ENCODE data around the gene HOXC10.

The HOXC10 gene

DNA sequence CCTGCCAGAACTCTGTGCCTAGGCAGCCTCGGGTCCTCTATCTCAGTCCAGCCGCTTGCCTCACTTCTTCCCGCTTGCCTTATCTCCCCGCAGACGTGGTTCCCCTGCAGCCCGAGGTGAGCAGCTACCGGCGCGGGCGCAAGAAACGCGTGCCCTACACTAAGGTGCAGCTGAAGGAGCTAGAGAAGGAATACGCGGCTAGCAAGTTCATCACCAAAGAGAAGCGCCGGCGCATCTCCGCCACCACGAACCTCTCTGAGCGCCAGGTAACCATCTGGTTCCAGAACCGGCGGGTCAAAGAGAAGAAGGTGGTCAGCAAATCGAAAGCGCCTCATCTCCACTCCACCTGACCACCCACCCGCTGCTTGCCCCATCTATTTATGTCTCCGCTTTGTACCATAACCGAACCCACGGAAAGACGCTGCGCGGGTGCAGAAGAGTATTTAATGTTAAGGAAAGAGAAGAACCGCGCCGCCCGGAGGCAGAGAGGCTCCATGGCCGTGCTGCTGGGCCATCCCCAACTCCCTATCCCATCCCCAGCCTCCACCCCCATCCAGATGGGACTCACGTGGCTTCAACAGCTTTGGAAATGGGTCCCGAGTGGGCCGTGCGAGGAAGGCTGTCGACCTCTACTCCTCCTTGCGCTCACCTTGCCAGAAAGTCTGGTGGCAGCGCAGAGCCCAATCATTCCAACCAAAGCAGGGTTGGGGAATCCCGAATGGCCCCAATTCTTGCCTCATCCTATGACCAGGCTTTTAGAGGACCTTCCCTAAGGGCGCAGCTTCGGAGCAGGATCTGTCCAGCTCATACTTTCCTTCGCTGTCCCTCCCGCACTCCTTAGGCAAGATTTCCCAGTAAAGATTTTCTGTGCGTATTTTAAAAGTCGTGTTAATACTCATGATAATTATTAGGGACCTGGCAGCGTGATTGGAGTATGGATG, 39.8 kb upstream of the HOXC10 start:
- DNase-seq (ENCODE audit: low read depth), result no peak
- TF ChIP-seq, protein P1, sequence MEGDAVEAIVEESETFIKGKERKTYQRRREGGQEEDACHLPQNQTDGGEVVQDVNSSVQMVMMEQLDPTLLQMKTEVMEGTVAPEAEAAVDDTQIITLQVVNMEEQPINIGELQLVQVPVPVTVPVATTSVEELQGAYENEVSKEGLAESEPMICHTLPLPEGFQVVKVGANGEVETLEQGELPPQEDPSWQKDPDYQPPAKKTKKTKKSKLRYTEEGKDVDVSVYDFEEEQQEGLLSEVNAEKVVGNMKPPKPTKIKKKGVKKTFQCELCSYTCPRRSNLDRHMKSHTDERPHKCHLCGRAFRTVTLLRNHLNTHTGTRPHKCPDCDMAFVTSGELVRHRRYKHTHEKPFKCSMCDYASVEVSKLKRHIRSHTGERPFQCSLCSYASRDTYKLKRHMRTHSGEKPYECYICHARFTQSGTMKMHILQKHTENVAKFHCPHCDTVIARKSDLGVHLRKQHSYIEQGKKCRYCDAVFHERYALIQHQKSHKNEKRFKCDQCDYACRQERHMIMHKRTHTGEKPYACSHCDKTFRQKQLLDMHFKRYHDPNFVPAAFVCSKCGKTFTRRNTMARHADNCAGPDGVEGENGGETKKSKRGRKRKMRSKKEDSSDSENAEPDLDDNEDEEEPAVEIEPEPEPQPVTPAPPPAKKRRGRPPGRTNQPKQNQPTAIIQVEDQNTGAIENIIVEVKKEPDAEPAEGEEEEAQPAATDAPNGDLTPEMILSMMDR (IDR thresholded peaks at IDR 0.05; ENCODE audit: low read depth, low read length, missing control alignments), result no peak
- no peak overlapping the region for H3K4me3 ChIP-seq (ENCODE audit: low read depth, low read length)

DNA sequence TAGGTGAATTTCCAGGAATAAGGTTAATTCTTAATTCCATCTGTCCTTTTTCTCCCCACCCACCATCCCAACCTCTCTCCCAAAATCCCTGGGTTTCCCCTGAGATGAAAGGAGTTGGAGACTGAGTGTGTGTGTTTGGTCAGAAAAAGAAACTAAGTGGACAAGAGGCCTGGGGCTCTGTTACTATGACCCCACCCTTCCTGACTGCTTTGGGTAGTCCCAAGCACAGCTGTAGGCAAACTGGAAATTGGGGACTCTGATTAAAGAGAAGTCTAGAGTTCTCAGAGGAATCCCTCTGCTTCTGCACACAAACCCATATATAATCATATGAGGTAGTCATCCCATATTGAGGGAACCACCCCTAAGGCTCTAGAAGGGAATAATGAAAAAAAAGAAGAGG, 37.2 kb upstream of the HOXC10 start:
- TF ChIP-seq, protein P1 (IDR thresholded peaks at IDR 0.05; ENCODE audit: low read depth, low read length, missing control alignments), result no peak
- no peak for DNase-seq (ENCODE audit: low read depth)
- H3K4me3 ChIP-seq (ENCODE audit: low read depth, low read length), result no peak overlapping the region

DNA sequence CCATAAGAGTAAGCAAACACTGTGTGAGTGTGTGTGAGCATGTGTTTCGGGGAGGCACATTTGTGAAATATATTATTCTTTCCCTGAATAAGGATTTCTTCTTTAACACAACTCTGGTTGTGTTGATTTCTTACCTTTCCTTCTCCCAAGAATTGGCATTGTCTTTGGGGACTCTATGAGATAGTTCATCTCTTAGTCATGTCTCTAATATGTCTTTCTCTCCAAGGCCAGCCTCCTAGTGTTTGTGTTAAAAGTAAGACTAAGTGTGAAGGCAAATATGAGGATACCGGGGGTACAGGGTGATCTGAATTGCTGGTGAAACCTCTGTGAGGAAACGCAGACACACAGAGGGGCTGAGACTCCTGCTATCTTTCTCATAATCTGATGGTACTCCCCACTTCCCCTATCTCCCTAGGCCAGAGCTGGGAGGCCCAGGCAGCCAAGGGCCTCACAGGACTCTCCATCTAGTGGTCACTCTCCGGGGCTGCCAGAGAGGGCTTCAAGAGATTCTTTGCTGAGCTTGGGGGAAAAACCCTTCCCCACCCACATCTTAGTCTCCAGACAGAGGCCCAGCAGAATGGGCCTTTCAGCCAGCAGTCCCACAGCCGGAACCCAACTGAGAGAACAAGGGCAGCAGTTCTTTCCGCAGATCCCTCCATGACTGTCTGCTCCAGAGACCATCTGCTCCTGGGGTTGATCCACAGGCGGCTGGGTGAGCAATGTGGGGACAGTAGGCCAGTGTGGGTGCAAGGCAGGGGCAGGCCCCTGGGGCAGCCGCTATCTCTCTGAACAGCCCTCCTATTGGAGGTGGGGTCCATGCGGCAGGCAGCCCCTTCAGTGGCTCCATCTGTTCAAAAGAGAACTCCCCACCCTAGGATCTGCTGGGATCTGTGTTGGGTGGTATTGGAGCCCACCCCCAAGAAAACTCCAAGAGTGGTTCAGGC, 36.0 kb upstream of the HOXC10 start:
- no peak overlapping the region for H3K4me3 ChIP-seq (ENCODE audit: low read depth, low read length)
- no peak for DNase-seq (ENCODE audit: low read depth)
- TF ChIP-seq, protein P1 (IDR thresholded peaks at IDR 0.05; ENCODE audit: low read depth, low read length, missing control alignments), result no peak

DNA sequence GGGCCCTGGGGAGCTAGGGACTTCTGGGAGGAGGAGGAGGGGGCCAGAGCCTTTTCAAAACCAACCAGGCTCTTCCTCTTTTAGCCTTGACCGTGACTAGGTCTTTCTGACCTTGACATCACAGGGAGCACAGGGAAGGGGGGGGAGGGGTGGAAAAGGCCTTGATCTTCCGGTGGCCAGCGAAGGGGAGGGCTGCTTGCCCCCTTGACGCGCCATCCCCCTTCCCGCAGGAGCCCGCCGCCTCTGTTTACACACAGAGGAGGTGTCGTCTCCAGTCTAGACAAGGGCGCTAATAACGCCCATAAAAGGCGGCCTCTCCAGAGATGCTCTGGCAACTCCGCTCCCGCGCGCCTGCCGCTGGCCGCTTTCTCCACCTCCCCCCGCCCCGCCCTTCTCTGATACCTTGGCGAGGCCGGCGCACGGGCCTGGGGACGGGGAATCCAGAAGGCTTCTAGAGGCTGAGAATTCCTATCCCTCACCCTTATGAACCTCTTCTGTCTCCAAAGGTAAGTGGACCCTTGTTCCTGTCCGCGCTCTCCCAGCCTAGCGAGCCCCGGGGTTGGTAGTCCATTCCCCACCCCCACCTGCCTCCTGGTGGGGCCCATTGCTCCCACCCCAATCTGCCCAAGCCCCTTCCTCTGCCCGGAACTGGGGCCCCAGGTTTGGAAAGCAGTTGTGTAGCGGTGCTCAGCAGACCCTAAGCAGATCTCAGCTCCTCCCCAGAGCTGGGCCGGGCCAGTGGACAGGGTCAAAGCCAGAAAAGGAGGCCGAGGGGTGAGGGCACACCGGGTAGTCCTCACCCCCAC, 35.1 kb upstream of the HOXC10 start:
- TF ChIP-seq, protein P1 (IDR thresholded peaks at IDR 0.05; ENCODE audit: low read depth, low read length, missing control alignments), result no peak
- no peak for DNase-seq (ENCODE audit: low read depth)
- no peak overlapping the region for H3K4me3 ChIP-seq (ENCODE audit: low read depth, low read length)

DNA sequence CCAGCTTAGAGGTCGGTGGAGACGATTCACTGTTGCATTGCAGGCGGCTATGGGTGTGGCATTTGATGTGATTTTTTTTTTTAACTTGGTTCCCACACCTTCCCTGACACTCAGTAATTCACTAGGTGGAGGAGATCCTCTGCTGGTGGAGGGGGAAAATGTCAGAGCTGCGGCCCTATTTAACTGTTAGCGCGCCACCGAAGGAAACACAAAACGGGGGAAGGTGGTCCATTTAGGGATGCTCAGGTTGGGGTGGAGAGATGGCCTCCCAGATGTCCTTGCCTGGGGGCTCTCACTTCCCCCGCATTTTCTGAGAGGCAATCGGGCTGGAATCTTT, 34.5 kb upstream of the HOXC10 start:
- DNase-seq (ENCODE audit: low read depth), result no peak
- H3K4me3 ChIP-seq (ENCODE audit: low read depth, low read length), result no peak overlapping the region

More for the DNA sequence above, 34.5 kb upstream of the HOXC10 start:
- TF ChIP-seq, protein P1 (IDR thresholded peaks at IDR 0.05; ENCODE audit: low read depth, low read length, missing control alignments), result no peak

Measured in GM12864 (cell line).